ENCODE results near the gene CSNK1G1.

The CSNK1G1 gene

DNA sequence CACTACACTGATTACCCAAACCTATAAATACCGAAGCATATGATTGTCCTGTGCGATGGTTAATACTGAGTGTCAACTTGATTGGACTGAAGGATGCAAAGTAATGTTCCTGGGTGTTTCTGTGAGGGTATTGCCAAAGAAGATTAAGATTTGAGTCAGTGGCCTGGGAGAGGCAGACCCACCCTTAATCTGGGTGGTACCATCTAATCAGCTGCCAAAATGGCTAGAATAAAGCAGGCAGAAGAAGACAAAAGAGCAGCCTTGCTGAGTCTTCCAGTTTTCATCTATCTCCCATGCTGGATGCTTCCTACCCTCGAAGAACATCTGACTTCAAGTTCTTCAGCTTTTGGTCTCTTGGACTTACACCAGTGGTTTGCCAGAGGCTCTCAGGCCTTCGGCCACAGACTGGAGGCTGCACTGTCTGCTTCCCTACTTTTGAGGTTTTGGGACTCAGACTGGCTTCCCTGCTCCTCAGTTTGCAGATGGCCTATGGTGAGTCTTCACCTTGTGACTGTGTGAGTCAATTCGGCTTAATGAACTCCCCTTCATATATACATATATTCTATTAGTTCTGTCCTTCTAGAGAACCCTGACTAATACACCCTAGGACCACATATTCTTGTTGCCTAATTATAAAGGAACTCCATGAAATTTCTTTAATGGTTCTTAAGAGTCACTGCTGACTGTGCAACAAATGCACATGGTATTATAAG is 31.7 kb downstream of the CSNK1G1 start:
- H3K79me2 ChIP-seq, result peaks cover 2% of the 10 kb centered on the region

DNA sequence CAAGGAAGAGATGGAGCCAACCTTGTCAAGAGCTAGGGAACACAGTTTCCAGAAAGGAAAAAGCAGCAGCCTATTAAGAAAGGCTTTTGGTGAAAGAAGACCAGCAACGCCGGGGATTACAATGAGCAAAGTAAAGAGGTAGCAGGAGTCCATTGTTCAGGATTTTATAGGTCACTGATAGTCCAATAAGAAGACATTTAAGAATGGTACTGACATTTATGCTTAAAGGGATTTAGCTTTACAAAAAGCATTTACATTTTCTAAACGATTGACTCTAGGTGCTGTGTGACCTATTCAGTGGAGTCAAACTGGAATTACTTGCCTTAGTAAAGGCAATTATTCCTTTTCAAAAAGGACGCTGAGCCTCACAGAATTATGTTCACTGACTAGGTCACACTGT is 40.8 kb downstream of the CSNK1G1 start:
- TF ChIP-seq, protein P1, sequence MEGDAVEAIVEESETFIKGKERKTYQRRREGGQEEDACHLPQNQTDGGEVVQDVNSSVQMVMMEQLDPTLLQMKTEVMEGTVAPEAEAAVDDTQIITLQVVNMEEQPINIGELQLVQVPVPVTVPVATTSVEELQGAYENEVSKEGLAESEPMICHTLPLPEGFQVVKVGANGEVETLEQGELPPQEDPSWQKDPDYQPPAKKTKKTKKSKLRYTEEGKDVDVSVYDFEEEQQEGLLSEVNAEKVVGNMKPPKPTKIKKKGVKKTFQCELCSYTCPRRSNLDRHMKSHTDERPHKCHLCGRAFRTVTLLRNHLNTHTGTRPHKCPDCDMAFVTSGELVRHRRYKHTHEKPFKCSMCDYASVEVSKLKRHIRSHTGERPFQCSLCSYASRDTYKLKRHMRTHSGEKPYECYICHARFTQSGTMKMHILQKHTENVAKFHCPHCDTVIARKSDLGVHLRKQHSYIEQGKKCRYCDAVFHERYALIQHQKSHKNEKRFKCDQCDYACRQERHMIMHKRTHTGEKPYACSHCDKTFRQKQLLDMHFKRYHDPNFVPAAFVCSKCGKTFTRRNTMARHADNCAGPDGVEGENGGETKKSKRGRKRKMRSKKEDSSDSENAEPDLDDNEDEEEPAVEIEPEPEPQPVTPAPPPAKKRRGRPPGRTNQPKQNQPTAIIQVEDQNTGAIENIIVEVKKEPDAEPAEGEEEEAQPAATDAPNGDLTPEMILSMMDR (IDR thresholded peaks at IDR 0.05), result no peak
- Histone ChIP-seq H3K4me1 (no peaks in the 10 kb centered on the region), H3K27me3 (ENCODE audit: control insufficient read depth, insufficient read depth, low read length) (no peaks in the 10 kb centered on the region), H3K27ac (no peak overlapping the region), H3K4me3 (ENCODE audit: low read depth, low read length) (no peak overlapping the region), H2AFZ (no peak overlapping the region), H3K4me2 (ENCODE audit: low read length) (no peak overlapping the region), H3K9me3 (ENCODE audit: control insufficient read depth, low read length) (no peaks in the 10 kb centered on the region), H3K79me2 (peaks cover 14% of the 10 kb centered on the region), H3K36me3 (ENCODE audit: control insufficient read depth, insufficient read depth, low read length) (no peaks in the 10 kb centered on the region), H3K9ac (no peak overlapping the region)

More for the DNA sequence above, 31.7 kb downstream of the CSNK1G1 start:
- no peaks in the 10 kb centered on the region for H3K9me3 ChIP-seq (ENCODE audit: control insufficient read depth, low read length)
- no peak overlapping the region for H3K9ac ChIP-seq
- H2AFZ ChIP-seq, result no peak overlapping the region
- H3K36me3 ChIP-seq (ENCODE audit: control insufficient read depth, insufficient read depth, low read length), result no peaks in the 10 kb centered on the region
- H3K27ac ChIP-seq, result no peak overlapping the region
- TF ChIP-seq, protein P1 (IDR thresholded peaks at IDR 0.05), result no peak
- H3K4me1 ChIP-seq, result no peaks in the 10 kb centered on the region
- H3K27me3 ChIP-seq (ENCODE audit: control insufficient read depth, insufficient read depth, low read length), result no peaks in the 10 kb centered on the region
- no peak overlapping the region for H3K4me2 ChIP-seq (ENCODE audit: low read length)
- H3K4me3 ChIP-seq (ENCODE audit: low read depth, low read length), result no peak overlapping the region

DNA sequence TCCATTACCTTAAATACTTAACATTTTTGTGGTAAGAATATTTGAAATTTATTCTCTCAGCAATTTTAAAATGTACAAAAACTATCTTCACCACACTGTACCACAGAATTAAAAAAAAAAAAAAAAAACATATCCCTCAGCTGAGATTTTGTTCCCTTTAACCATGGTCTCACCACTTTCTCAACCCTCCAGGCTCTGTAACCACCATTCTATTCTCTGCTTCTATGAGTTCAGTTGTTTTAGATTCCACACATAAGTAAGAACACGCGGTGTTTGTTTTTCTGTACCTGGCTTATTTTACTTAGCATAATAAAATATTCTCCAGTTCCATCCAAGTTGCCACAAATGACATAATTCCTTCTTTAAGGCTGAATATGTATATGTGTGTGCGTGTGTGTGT is 41.5 kb downstream of the CSNK1G1 start:
- H2AFZ ChIP-seq, result no peak overlapping the region
- TF ChIP-seq, protein P1 (IDR thresholded peaks at IDR 0.05), result no peak
- H3K4me1 ChIP-seq, result no peaks in the 10 kb centered on the region
- H3K27ac ChIP-seq, result no peak overlapping the region
- no peak overlapping the region for H3K4me2 ChIP-seq (ENCODE audit: low read length)
- H3K27me3 ChIP-seq (ENCODE audit: control insufficient read depth, insufficient read depth, low read length), result no peaks in the 10 kb centered on the region
- H3K9ac ChIP-seq, result no peak overlapping the region
- peaks cover 12% of the 10 kb centered on the region for H3K79me2 ChIP-seq
- H3K4me3 ChIP-seq (ENCODE audit: low read depth, low read length), result no peak overlapping the region
- no peaks in the 10 kb centered on the region for H3K9me3 ChIP-seq (ENCODE audit: control insufficient read depth, low read length)
- no peaks in the 10 kb centered on the region for H3K36me3 ChIP-seq (ENCODE audit: control insufficient read depth, insufficient read depth, low read length)

DNA sequence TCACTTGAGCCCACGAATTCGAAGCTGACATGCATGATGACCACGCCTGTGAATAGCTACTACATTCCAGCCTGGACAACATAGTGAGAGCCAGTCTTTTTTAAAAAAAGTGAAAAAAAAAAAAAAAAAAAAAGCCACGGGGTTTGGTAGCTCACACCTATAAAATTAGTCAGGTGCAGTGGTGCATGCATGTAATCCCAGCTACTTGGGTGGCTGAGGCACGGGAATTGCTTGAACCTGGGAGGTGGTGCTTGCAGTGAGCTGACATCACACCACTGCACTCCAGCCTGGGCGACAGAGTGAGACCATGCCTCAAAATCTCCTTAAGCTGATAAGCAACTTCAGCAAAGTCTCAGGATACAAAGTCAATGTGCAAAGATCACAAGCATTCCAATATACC is 44.4 kb downstream of the CSNK1G1 start:
- Histone ChIP-seq H3K9ac (no peak overlapping the region), H3K4me3 (ENCODE audit: low read depth, low read length) (no peak overlapping the region), H3K27ac (no peak overlapping the region), H2AFZ (no peak overlapping the region), H3K4me1 (no peaks in the 10 kb centered on the region), H3K4me2 (ENCODE audit: low read length) (no peak overlapping the region), H3K36me3 (ENCODE audit: control insufficient read depth, insufficient read depth, low read length) (no peaks in the 10 kb centered on the region), H3K27me3 (ENCODE audit: control insufficient read depth, insufficient read depth, low read length) (no peaks in the 10 kb centered on the region), H3K9me3 (ENCODE audit: control insufficient read depth, low read length) (no peaks in the 10 kb centered on the region), H3K79me2 (peaks cover 12% of the 10 kb centered on the region)
- TF ChIP-seq, protein P1 (IDR thresholded peaks at IDR 0.05), result no peak

DNA sequence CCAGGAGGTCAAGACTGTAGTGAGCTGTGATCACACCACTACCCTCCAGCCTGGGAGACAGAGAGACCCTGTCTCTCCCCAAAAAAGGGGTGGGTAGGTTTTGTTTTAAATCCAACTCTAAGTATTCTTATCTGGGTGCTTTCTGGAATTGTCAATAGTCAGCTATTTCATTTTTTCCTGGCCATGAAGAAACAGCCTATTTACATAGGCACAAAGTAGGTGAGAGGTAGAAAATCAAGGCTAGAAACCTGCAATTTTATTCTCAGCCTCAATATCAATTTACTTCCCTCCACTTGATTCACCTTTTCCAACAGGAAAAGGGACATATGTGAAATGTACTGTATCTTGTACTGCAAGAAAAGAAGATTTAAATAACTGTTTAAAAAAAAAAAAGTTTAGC is 45.9 kb downstream of the CSNK1G1 start:
- H3K9ac ChIP-seq, result no peak overlapping the region

More for the DNA sequence above, 45.9 kb downstream of the CSNK1G1 start:
- Histone ChIP-seq H3K79me2 (peaks cover 12% of the 10 kb centered on the region), H3K4me2 (ENCODE audit: low read length) (no peak overlapping the region), H3K4me1 (no peaks in the 10 kb centered on the region), H3K9me3 (ENCODE audit: control insufficient read depth, low read length) (no peaks in the 10 kb centered on the region), H3K4me3 (ENCODE audit: low read depth, low read length) (no peak overlapping the region), H2AFZ (no peak overlapping the region), H3K27me3 (ENCODE audit: control insufficient read depth, insufficient read depth, low read length) (no peaks in the 10 kb centered on the region), H3K36me3 (ENCODE audit: control insufficient read depth, insufficient read depth, low read length) (no peaks in the 10 kb centered on the region), H3K27ac (no peak overlapping the region)
- TF ChIP-seq, protein P1 (IDR thresholded peaks at IDR 0.05), result no peak
